ENCODE measurements around the gene ZNF385C. TPM values are rescaled to one million over a fixed set of nuclear protein-coding genes. Genes with fewer than 3 reads are reported as not detected.
A peak's percentile ranks its signal among the peaks of the same experiment; 100 is the strongest.

ZNF385C gene
- total RNA-seq, 1 donor from 2014 or later, result not detected

- DNase-seq (ENCODE audit: low read depth in 2 of 2), result no peak
Measured at GRCh38 chr17:42051645-42052044, 46.6 kb downstream of the ZNF385C start.

DNA sequence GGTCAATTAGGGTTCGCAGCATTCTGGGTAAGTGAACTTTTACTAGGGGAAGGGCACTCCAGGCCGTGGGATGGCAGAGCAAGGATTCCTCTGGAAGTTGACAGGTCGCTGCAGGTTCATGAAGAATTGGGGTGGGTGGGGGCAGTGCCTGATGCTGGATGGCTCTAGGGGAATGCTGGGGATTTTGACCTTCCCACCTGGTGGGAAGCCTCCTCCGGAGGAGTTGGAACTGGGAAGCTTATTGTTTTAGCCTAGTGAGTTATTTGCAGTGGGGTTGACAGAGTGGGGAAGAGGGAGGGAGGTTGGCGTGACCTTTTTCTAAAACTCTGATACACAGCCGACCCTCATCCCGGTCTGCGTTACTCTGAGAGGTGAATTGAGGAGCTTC, 47.3 kb downstream of the ZNF385C start:
- no peak for DNase-seq (ENCODE audit: low read depth in 2 of 2)

DNA sequence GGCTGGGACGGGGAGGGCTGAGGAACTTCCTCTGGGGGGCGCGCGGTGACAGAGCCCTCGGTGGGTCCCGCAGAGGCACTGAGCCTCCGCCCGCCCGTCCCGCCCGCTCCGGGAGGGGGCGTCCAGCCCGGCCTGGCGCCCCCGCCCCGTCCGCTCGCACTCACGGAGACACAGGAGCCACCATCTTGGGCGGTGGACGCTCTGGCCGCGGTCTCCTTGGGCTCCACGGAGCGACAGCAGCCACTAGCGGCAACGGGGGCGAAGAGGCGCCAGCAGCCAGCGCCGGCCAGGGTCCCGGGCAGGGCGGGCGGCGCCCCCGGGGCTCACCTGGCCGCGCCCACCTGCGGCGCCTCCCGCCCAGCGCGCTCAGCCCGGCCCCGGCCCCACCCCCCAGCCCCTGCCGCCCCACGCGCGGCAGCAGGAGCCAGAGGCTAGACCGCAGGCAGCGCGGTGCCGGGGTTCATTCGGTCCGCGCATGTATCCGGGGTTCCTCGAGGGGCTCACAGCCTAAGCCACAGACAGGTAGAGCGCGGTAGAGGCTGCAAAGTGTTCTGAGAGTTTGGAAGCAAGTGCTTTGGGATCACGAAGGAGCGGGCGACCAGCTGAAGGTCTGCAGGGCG, 47.8 kb downstream of the ZNF385C start, which contains the start of gene C17orf113:
Gene C17orf113, minus strand, starts transcription at position 209 of the 620 bp plus-strand sequence. CDS start 7,225 bp downstream, outside the sequence.
- peak; percentile 40 to 46 for DNase-seq (ENCODE audit: low read depth in 2 of 2)

- no peak for DNase-seq (ENCODE audit: low read depth in 2 of 2)
Measured at GRCh38 chr17:42049834-42050392, 48.4 kb downstream of the ZNF385C start.

- DNase-seq (ENCODE audit: low read depth in 2 of 2), result no peak
Measured at GRCh38 chr17:42047343-42047742, 50.9 kb downstream of the ZNF385C start.

DNA sequence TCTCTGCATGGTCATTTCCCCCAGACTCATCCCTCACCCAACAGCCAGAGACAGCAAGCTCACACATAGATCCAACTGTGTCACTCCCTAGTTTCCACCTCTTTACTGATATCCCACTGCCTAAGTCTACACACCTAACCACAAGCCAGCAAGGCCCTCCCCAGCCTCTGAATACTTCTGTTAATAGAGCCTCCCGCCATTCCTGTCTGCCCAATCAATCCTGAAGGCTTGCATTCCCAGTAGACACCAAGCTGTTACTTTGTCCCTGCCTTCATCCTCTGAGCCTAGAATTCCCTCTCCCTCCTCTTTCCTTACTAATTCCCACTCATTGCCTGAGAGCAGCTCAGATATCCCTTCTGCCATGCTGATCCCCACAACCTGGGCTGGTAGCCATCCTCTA, 52.6 kb downstream of the ZNF385C start:
- no peak for DNase-seq (ENCODE audit: low read depth in 2 of 2)

DNA sequence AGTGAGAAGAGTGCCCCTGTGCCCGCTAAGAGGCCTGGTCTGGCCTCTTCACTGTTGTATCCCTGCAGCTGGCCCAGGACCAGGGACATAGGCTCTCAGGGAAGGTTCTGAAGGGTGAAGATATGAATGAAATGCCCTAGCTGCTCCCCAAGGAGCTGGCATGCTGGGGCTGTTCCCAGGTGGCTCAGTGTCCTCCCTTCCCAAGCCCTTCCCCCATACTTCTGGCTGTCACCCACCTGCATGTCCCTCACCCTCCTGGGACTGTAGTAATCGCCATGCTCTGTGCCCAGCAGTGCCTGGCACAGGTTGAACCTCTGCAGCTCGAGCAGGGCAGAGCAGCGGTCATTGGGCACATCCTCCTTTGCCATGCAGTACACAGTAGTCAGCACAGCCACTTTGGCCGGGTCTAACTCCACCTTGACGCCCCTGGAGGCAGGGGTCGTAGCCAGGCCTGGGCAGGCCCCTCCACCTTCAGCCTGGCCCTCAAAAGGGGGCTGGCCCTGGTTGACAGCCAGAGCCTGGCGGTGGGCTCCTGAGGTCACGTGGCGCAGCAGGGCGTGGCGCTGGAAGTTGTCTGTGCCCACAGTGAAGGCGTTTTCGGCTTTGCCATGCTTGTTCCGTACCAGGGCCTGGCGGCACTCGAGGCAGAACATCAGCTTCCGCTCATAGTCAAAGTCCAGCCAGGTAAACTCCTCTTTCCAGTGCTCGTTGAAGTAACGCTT, 55.5 kb downstream of the ZNF385C start:
- DNase-seq (ENCODE audit: low read depth in 2 of 2), result no peak

GRCh38 chr17:42041619-42042018, 56.7 kb downstream of the ZNF385C start:
- no peak for DNase-seq (ENCODE audit: low read depth in 2 of 2)

GRCh38 chr17:42040818-42041217, 57.5 kb downstream of the ZNF385C start:
- no peak for DNase-seq (ENCODE audit: low read depth in 2 of 2)

DNA sequence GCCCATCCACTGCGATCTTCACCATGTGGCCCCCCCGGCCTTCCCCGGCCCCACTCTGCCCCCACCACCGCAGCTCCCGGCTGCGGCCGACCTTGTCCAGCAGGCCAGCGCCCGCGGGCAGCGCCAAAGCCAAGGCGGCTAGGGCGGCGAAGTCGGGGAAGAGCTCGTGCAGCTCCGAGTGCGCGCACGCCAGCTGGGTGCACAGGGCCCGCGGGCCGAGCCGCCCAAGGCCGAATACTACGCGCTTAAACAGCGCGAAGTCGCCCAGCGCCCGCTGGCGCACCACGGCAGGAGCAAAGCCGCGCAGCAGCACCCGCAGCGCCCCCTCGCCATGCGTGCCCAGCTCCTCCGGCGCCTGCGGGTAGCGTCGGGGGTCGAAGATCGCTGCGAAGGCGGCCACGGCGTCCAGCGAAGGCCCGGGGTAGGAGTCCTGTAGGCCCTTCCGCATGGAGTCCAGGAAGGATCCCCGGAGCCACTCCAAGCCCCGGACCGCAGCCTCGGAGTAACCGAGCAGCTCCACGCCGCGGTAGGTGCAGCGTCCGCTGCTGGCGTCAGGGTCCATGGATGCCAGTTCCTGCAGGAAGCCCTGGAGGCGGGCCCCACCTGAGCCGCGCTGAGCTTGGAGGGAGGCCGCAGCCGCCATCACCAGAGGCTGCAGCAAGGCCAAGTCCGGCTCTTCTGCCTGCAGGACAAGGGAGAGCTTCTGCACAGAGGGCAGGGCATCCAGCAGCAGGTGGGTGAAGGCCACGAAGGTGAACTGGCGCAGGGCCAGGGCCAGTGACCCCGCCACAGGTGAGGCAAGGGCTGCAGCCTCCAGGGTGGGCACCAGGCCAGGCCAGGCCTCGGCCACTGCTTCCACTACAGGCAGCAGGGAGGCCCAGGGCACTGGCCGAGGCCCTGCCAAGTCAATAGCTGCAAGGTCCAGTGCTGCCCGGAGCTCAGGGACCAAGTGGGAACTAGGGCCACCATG, 58.2 kb downstream of the ZNF385C start:
- DNase-seq (ENCODE audit: low read depth in 2 of 2), result peak in 1 of 2 donors; percentile 18

DNA sequence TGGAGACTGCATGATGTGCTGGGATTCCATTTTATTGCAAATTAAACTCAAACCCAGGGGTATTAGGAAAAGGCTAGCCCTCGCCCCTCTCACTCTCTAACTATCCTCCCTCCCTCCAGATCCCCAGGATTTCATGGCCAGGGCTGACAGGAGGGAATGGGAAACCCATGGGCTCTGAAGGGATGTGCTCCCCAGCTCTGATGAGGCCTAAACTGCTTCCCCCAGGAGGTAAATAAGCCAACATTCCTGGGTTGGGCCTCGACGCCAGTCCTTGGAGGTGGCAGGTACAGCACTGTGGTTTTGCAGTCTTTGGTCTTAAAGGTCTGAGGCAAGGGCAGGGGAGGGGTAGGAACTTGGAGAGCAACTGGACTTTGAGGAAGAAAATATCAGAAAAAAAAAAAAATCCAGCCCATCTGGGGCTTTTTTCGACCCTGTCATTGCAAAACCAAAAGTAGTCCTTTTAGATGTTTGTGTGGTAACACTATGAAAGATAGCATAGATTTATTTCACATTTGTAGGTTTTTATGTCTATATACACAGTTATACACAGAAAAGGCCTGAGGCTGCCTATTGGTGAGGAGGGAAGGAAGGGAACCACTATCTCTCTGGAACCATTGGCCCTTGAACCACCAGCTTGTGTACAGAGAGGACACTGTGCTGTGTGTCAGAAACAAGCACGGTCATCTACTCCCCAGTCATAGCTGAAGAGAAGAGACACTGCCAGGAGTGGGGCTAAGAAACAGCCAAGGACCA, 59.9 kb downstream of the ZNF385C start:
- no peak for DNase-seq (ENCODE audit: low read depth in 2 of 2)

GRCh38 chr17:42034059-42034458, 64.2 kb downstream of the ZNF385C start:
- DNase-seq (ENCODE audit: low read depth in 2 of 2), result no peak

DNA sequence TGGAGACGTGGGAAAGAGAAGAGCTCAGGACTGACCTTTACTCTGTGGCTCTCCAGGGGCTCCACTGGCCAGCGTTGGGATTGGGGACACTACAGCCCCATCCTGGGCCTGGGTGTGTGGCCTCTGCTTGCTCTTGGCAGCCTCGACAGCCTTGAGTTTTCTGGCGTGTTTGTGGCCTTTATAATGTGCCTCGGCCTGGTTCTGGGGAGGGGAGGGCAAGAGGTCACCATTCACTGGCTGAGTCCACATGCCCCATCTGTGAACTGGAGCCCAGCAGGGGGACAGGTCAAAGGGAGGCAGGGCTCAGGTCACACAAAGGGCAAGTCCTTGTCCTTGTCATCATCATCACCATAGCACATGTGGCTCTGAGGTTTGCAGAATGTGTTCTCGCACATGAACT, 66.7 kb downstream of the ZNF385C start:
- DNase-seq (ENCODE audit: low read depth in 2 of 2), result no peak

GRCh38 chr17:42028791-42029127, 69.5 kb downstream of the ZNF385C start:
- DNase-seq (ENCODE audit: low read depth in 2 of 2), result no peak

DNA sequence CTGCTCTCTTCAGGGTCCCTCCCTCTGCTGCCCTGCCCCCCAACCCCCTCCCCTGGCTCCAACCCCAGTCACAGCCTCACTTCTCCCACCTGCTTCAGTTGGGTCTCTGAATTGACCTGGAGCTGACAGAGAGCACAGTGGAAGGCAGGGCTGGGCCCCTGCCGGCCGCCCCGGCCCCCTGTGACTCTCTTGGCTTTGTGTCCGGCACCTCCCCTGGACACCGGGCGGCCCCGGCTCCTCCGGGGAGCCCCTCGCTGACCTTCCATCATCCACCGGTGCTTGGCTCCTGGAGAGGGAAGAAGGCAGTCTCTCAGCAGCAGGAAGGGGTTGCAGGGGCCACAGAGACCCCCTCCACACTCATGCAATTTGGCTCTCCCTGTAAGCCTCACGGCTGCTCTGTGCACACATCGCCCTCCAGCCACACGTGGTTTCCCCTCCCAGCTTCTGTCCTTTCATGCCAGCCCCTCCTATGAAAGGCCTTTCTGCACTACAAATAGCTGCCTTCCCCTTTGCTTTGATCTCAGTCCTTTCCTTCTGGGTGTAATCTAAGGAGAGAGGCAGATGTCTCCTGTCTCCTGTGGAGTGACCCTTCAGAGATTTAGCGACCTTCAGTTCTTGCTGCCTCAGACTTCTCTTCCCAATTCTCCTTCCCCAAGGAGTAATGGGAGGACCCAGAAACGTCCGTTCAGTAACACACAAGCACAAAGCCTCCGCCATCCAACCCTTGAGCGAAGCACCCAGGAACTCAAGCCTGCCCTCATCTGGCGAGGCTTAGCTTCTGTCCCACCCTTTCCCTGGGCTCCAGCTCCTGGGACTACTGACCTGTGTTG, 70.1 kb downstream of the ZNF385C start:
- DNase-seq (ENCODE audit: low read depth in 2 of 2), result no peak

- no peak for DNase-seq (ENCODE audit: low read depth in 2 of 2)
Measured at GRCh38 chr17:42027590-42027889, 70.7 kb downstream of the ZNF385C start.

DNA sequence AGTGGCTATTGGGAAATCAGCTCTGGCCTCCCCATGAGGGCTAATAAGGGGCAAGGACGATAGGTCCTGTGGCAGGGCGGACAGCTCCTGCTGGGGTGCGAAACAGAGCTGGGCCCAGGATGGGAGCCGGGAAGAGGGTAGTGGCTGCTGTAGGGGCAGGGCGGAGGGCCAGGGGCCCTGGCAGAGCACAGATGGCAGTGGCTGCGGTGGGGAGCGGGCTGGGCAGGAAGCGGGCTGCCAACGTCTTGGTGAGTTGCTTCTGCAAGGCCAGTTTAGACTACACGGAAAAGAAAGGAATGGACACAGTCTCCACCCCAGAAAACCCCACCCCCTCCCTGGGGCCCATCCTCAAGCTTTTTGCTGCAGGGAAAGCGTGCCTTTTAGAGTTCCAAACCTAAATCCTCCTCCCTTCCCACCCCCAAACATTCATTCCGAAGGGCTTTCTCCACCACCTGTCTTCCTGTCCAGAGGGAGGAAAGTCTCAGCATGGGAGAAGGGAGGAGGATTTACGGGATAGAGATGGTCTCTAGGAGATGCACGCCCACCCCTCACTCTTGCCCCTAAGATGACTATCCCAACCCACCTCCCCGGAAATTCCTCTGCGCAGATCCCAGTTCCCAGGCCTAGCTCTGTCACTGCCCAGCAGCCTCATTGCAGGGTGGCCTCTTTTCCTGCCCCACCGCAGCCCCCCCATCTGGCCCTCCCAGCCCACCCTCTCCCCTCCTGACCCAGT, 71.2 kb downstream of the ZNF385C start:
- no peak for DNase-seq (ENCODE audit: low read depth in 2 of 2)

DNA sequence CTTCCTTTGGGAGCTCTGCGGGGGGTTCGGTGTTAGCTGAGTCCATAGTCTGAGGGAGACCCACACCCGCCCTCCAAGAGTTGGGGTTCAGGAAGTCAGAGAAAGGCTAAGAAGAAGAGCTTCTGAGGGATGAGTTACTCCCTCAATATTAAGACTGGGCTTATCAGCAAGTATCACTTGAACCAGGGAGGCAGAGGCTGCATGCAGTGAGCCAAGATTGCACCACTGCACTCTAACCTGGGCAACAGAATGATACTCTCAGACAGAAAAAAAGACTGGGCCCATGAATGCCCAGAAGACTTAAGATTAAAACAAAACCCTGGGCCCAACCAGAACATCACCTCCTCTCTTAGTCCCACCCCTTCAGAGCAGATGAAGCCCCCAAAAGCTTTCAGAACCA, 72.3 kb downstream of the ZNF385C start:
- no peak for DNase-seq (ENCODE audit: low read depth in 2 of 2)

DNA sequence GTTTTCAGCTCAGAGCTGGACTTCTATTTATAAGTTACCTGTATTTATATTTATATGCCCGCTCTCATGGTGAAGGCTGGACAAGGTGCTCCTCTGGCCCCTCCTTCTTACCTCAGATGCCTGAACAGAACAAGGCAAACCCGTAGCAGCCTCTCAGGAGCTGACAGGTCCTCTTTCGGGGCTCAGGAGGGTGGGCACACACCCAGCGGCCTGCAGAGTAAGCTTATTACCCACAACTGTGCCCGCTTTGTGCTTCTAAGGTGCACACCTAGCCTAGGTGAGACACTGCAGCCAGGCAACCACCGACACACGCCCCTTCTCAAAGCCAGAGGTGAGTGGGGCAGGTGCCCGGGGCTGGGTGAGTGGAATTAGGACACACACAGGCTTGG, 73.1 kb downstream of the ZNF385C start:
- no peak for DNase-seq (ENCODE audit: low read depth in 2 of 2)
